GM12878 (cell line): ENCODE data around the gene TBC1D1. TPM values are rescaled to one million over a fixed set of nuclear protein-coding genes. Genes with fewer than 3 reads are reported as not detected.

Experiments
- ATAC-seq: fragments of 200-7000 bp; cut with Tn5 transposase; 3 replicates; pipeline ENCODE4 v1.9.1; 2020; ENCODE audit warnings: mild to moderate bottlenecking, moderate library complexity
- BruUV-seq: library from RNA; stranded (reverse); fragments of 400-500 nt; replicated peaks from 2 replicates; lab custom pipeline; 2021; lab: Mats Ljungman, UMichigan
- CTCF ChIA-PET: fragments of 300-600 bp; sonication (Branson Sonifier 250); formaldehyde crosslinking; extraction: SDS; loops from one replicate; lab custom pipeline; 2021; ENCODE audit warnings: inconsistent platforms; lab: Yijun Ruan, JAX
- POLR2A ChIA-PET: fragments of 350-600 bp; formaldehyde crosslinking; extraction: SDS; loops from one replicate; lab custom pipeline; 2021; ENCODE audit warnings: inconsistent platforms; lab: Charles Lee
- RAD21 ChIA-PET: fragments of 300-600 bp; sonication (Branson Sonifier 250); formaldehyde crosslinking; loops from one replicate; lab custom pipeline; 2023; ENCODE audit warnings: antibody characterized with exemption; ENCODE audit not compliant: unreplicated experiment; lab: Charles Lee
- SMC1A ChIA-PET: fragments of 300-600 bp; sonication (Branson Sonifier 250); formaldehyde crosslinking; loops from one replicate; lab custom pipeline; 2023; ENCODE audit not compliant: unreplicated experiment, uncharacterized antibody; lab: Charles Lee
- DNase-seq: peaks from one replicate; pipeline ENCODE4 v3.0.0-alpha.2; 2011; ENCODE audit warnings: low read depth, low spot score
- FAIRE-seq: peaks from 3 replicates; lab custom pipeline; 2011; peaks lifted over from hg19 to GRCh38; lab: Jason Lieb, UNC
- H2AFZ ChIP-seq: 2 replicates; pipeline ENCODE4 v1.6.0; 2011; ENCODE audit warnings: low read depth, low read length, control low read depth; ENCODE audit not compliant: control insufficient read depth
- H3K27ac ChIP-seq: 2 replicates; pipeline ENCODE4 v1.5.1; 2011; ENCODE audit warnings: control low read depth; ENCODE audit not compliant: control insufficient read depth, insufficient read depth
- H3K27me3 ChIP-seq, 2 experiments: replicated peaks in 1 of 2; 2 replicates each; pipeline versions ENCODE4 v1.6.0 to v1.6.1; 2011; ENCODE audit warnings: low read length in 1 of 2; ENCODE audit not compliant: control insufficient read depth in 2 of 2, insufficient read depth in 2 of 2
- H3K36me3 ChIP-seq, 2 experiments: 2 replicates each; pipeline ENCODE4 v1.5.1; 2011; ENCODE audit warnings: low read length in 1 of 2; ENCODE audit not compliant: control insufficient read depth in 2 of 2, insufficient read depth in 2 of 2
- H3K4me1 ChIP-seq: 2 replicates; pipeline ENCODE4 v1.6.1; 2011; ENCODE audit warnings: mild to moderate bottlenecking, low read length, moderate library complexity, mixed read lengths; ENCODE audit not compliant: control insufficient read depth, insufficient read depth
- H3K4me2 ChIP-seq: 2 replicates; pipeline ENCODE4 v1.6.0; 2011; ENCODE audit warnings: control low read depth; ENCODE audit not compliant: control insufficient read depth, insufficient read depth
- H3K4me3 ChIP-seq: fragments of 200-600 bp; sonication (generic); 2 replicates; pipeline ENCODE4 v1.5.1; 2016
- H3K79me2 ChIP-seq: 2 replicates; pipeline ENCODE4 v1.6.0; 2011; ENCODE audit warnings: low read length; ENCODE audit not compliant: control insufficient read depth, insufficient read depth
- H3K9ac ChIP-seq: 2 replicates; pipeline ENCODE4 v1.8.0; 2011; ENCODE audit warnings: low read length, control low read depth, mixed read lengths; ENCODE audit not compliant: control insufficient read depth, insufficient read depth
- H3K9me3 ChIP-seq: replicated peaks from 3 replicates; pipeline ENCODE4 v1.5.1; 2011; ENCODE audit warnings: mild to moderate bottlenecking, low read length; ENCODE audit not compliant: control insufficient read depth, insufficient read depth
- H4K20me1 ChIP-seq: 2 replicates; pipeline ENCODE4 v1.6.0; 2011; ENCODE audit not compliant: control insufficient read depth, insufficient read depth
- ETV6 ChIP-seq, 2 experiments: fragments of 450-650 bp in 1 of 2; IDR thresholded peaks in 1 of 2; conservative IDR thresholded peaks in 1 of 2; 2 replicates each; pipeline ENCODE4 v1.6.1; 2014; ENCODE audit warnings: antibody characterized with exemption in 1 of 2, borderline replicate concordance in 1 of 2, low read depth in 1 of 2, mild to moderate bottlenecking in 1 of 2, moderate library complexity in 1 of 2
- HDAC2 ChIP-seq: fragments of 200-600 bp; sonication (generic); IDR thresholded peaks from 2 replicates; pipeline ENCODE4 v1.6.1; 2017
- KAT2A ChIP-seq: conservative IDR thresholded peaks from 2 replicates; pipeline ENCODE4 v1.6.1; 2011; ENCODE audit warnings: low read depth, low read length; ENCODE audit not compliant: control insufficient read depth
- NBN ChIP-seq: fragments of 450-650 bp; IDR thresholded peaks from 2 replicates; pipeline ENCODE4 v1.6.1; 2016
- NFIC ChIP-seq: IDR thresholded peaks from 2 replicates; pipeline ENCODE4 v1.6.1; 2012; ENCODE audit warnings: low read depth, mild to moderate bottlenecking, inconsistent platforms, low read length, moderate library complexity
- NFYB ChIP-seq: IDR thresholded peaks from 2 replicates; pipeline ENCODE4 v1.6.1; 2011; ENCODE audit warnings: low read depth, mild to moderate bottlenecking, low read length, improper control_type of control experiment, moderate library complexity; ENCODE audit not compliant: insufficient read depth
- PAX8 ChIP-seq: fragments of 450-650 bp; IDR thresholded peaks from 2 replicates; pipeline ENCODE4 v1.6.1; 2017; ENCODE audit warnings: mild to moderate bottlenecking, moderate library complexity
- RFX5 ChIP-seq: IDR thresholded peaks from 2 replicates; pipeline ENCODE4 v1.6.1; 2011; ENCODE audit warnings: low read depth, low read length, improper control_type of control experiment
- SMARCA5 ChIP-seq: fragments of 450-650 bp; IDR thresholded peaks from 2 replicates; pipeline ENCODE4 v1.6.1; 2017; ENCODE audit warnings: mild to moderate bottlenecking
- SP1 ChIP-seq: IDR thresholded peaks from one replicate; pipeline ENCODE4 v1.6.1; 2011; ENCODE audit warnings: low read depth, low read length
- SREBF2 ChIP-seq: IDR thresholded peaks from 2 replicates; pipeline ENCODE4 v1.6.1; 2012; ENCODE audit warnings: mild to moderate bottlenecking, low read length
- STAT1 ChIP-seq: fragments of 450-650 bp; conservative IDR thresholded peaks from 2 replicates; pipeline ENCODE4 v1.6.1; 2014; ENCODE audit warnings: antibody characterized with exemption, mild to moderate bottlenecking
- TARDBP ChIP-seq: IDR thresholded peaks from 2 replicates; pipeline ENCODE4 v1.6.1; 2016; ENCODE audit warnings: borderline replicate concordance
- YBX1 ChIP-seq: fragments of 450-650 bp; IDR thresholded peaks from 2 replicates; pipeline ENCODE4 v1.6.1; 2016; ENCODE audit warnings: antibody characterized with exemption
- ZNF622 ChIP-seq: fragments of 450-650 bp; IDR thresholded peaks from 2 replicates; pipeline ENCODE4 v1.6.1; 2017; ENCODE audit warnings: mild to moderate bottlenecking, inconsistent platforms
- WGBS: methylation state at CpG from one replicate; pipeline ENCODE4 v1.1.6; 2016; ENCODE audit warnings: low lambda C conversion rate; ENCODE audit not compliant: insufficient replicate concordance, insufficient coverage; ENCODE audit errors: missing lambda C conversion rate; 5-methylcytosine and 5-hydroxymethylcytosine counted together
- in situ Hi-C: fragments of 300-500 bp; cut with MboI; formaldehyde crosslinking; loops from 9 replicates; pipeline ENCODE4 v1.14.3; 2018; ENCODE audit warnings: mixed read lengths
- intact Hi-C: fragments of 100-400 bp; cut with micrococcal nuclease; formaldehyde crosslinking; loops from one replicate; pipeline ENCODE4 v1.14.2; 2022; ENCODE audit not compliant: unreplicated experiment
- polyA plus RNA-seq, 11 experiments: library from polyadenylated mRNA; depleted of rRNA in 4 of 11; unstranded in 6 of 11; stranded (reverse) in 5 of 11; fragments of >200 nt; fragmentation: Nextera tagmentation in 4 of 11; fragmentation: Illumina TruSeq in 1 of 11; extraction: Ambion mirVana in 4 of 11; extraction: Trizol in 1 of 11; gene quantifications; 1 replicate in 1 of 11; 2 replicates in 10 of 11; pipeline versions ENCODE4 v1.2.1 to v1.2.3, GENCODE V29; 2011 to 2016; ENCODE audit warnings: inconsistent platforms in 2 of 11, missing spikeins in 2 of 11, low read depth in 1 of 11
- total RNA-seq, 4 experiments: library from RNA; depleted of rRNA in 3 of 4; stranded (reverse); fragments of >200 nt in 3 of 4; fragmentation: Illumina TruSeq in 1 of 4; extraction: Trizol in 1 of 4; gene quantifications; 2 replicates each; pipeline versions ENCODE4 v1.2.1 to v1.2.3, GENCODE V29; 2013 to 2021
- TF ChIP-seq, protein P1 (sequence below): fragments of 450-650 bp; IDR thresholded peaks from 2 replicates; pipeline ENCODE4 v1.6.1; 2018; ENCODE audit warnings: mild to moderate bottlenecking, low read depth, moderate library complexity; ENCODE audit not compliant: partially characterized antibody
- TF ChIP-seq, protein P2 (sequence below): fragments of 450-650 bp; IDR thresholded peaks from 2 replicates; pipeline ENCODE4 v1.6.1; 2017; ENCODE audit warnings: mild to moderate bottlenecking, moderate library complexity

TBC1D1 gene
- total and polyA plus RNA-seq, 10 of the 15 experiments (the other 5 are each of a cell fraction or from before 2014, with no cell fraction given): 5.3 to 102 (median 57.8) TPM

GRCh38 chr4:37862961-37863360, 27.9 kb upstream of the TBC1D1 start (continued):
- TF ChIP-seq ETV6 (conservative IDR thresholded peaks at IDR 0.05 in 1 of 2, IDR thresholded peaks at IDR 0.05 in 1 of 2; ENCODE audit: borderline replicate concordance in 1 of 2, low read depth in 1 of 2) (no peak), STAT1 (no peak), TARDBP (no peak), NFYB (no peak), RFX5 (no peak), NBN (no peak), SMARCA5 (no peak), NFIC (no peak), SREBF2 (no peak), KAT2A (no peak), HDAC2 (no peak)
- TF ChIP-seq, protein P1, sequence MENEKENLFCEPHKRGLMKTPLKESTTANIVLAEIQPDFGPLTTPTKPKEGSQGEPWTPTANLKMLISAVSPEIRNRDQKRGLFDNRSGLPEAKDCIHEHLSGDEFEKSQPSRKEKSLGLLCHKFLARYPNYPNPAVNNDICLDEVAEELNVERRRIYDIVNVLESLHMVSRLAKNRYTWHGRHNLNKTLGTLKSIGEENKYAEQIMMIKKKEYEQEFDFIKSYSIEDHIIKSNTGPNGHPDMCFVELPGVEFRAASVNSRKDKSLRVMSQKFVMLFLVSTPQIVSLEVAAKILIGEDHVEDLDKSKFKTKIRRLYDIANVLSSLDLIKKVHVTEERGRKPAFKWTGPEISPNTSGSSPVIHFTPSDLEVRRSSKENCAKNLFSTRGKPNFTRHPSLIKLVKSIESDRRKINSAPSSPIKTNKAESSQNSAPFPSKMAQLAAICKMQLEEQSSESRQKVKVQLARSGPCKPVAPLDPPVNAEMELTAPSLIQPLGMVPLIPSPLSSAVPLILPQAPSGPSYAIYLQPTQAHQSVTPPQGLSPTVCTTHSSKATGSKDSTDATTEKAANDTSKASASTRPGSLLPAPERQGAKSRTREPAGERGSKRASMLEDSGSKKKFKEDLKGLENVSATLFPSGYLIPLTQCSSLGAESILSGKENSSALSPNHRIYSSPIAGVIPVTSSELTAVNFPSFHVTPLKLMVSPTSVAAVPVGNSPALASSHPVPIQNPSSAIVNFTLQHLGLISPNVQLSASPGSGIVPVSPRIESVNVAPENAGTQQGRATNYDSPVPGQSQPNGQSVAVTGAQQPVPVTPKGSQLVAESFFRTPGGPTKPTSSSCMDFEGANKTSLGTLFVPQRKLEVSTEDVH: no peak

- Histone ChIP-seq H3K4me3 (no peak overlapping the region), H3K9me3 (no peaks in the 10 kb centered on the region), H3K27ac (no peak overlapping the region), H4K20me1 (no peaks in the 10 kb centered on the region), H3K36me3 (no peaks in the 10 kb centered on the region; a peak in 2 of 4 replicates), H3K4me2 (no peak overlapping the region), H3K27me3 (no peaks in the 10 kb centered on the region), H3K9ac (no peak overlapping the region), H3K79me2 (no peaks in the 10 kb centered on the region), H3K4me1 (no peaks in the 10 kb centered on the region; the same call in 1 of the 2 replicates), H2AFZ (no peak overlapping the region)
- POLR2A ChIA-PET: no interaction called here
- intact Hi-C loops: no loop called here
- FAIRE-seq (no peak), DNase-seq (no peak), ATAC-seq (no peak)
- SMC1A ChIA-PET: no interaction called here
- CTCF ChIA-PET: interaction anchor here (0.5 kb wide), 1 partner anchor 65 kb away, joined by 3 read pairs; no protein-coding TSS in a partner anchor
- RAD21 ChIA-PET: no interaction called here
- in situ Hi-C loops: no loop called here
- BruUV-seq: no TSS peak
- WGBS: 40% methylated on average over 4 of the region's 4 CpGs
- TF ChIP-seq PAX8 (no peak), SP1 (no peak), ZNF622 (no peak), YBX1 (no peak)
- TF ChIP-seq, protein P2, sequence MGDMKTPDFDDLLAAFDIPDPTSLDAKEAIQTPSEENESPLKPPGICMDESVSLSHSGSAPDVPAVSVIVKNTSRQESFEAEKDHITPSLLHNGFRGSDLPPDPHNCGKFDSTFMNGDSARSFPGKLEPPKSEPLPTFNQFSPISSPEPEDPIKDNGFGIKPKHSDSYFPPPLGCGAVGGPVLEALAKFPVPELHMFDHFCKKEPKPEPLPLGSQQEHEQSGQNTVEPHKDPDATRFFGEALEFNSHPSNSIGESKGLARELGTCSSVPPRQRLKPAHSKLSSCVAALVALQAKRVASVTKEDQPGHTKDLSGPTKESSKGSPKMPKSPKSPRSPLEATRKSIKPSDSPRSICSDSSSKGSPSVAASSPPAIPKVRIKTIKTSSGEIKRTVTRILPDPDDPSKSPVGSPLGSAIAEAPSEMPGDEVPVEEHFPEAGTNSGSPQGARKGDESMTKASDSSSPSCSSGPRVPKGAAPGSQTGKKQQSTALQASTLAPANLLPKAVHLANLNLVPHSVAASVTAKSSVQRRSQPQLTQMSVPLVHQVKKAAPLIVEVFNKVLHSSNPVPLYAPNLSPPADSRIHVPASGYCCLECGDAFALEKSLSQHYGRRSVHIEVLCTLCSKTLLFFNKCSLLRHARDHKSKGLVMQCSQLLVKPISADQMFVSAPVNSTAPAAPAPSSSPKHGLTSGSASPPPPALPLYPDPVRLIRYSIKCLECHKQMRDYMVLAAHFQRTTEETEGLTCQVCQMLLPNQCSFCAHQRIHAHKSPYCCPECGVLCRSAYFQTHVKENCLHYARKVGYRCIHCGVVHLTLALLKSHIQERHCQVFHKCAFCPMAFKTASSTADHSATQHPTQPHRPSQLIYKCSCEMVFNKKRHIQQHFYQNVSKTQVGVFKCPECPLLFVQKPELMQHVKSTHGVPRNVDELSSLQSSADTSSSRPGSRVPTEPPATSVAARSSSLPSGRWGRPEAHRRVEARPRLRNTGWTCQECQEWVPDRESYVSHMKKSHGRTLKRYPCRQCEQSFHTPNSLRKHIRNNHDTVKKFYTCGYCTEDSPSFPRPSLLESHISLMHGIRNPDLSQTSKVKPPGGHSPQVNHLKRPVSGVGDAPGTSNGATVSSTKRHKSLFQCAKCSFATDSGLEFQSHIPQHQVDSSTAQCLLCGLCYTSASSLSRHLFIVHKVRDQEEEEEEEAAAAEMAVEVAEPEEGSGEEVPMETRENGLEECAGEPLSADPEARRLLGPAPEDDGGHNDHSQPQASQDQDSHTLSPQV: no peak
Measured at GRCh38 chr4:37864786-37865185, 26.1 kb upstream of the TBC1D1 start.
